HG03135 (cell line): ENCODE data around the gene GDF2.

Experiments
- ATAC-seq: cut with Tn5 transposase; IDR thresholded peaks from one replicate; pipeline ENCODE4 v1.9.1; 2021; ENCODE audit warnings: mild to moderate bottlenecking, moderate library complexity; ENCODE audit not compliant: unreplicated experiment

Gene GDF2

DNA sequence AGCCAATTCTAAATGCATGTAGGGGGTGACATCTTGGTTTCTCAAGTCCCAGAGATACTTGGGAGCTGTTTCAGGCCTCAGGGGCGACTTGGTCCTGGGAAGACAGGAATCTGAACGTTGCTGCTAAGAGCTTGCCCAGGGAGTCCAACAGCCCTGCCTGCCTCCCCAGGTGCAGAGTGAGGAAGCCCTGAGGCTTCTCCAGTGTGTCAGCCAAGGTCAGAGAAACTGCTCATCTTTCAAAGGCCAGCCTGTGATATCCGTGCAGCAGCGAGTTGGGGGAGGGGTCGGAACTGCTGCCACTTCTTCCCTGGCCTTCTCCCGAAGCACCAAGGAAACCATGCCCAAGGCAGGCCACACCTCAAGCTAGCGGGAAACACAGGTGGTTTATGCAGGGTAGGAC lies 9.7 kb downstream of the GDF2 start:
- no peak for ATAC-seq

DNA sequence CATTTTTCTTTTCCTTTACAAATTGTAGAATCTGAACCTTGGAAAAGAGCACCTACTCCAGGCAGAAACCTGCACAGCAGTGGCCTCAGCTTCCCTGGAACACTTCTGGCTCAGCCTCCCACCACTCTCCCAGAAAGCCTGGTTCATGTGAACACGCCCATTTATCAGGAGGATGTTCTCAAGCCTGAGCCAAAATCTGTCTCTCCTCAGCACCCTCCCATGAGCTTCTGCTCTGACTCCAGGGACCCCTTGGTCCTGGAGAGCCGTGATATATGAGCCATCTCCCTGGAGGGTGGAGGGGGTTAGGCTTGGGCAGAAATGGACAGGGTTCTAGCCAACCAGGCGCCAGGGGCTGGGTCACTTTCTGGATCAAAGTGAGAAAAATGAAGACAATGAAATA lies 10.1 kb downstream of the GDF2 start:
- no peak for ATAC-seq

DNA sequence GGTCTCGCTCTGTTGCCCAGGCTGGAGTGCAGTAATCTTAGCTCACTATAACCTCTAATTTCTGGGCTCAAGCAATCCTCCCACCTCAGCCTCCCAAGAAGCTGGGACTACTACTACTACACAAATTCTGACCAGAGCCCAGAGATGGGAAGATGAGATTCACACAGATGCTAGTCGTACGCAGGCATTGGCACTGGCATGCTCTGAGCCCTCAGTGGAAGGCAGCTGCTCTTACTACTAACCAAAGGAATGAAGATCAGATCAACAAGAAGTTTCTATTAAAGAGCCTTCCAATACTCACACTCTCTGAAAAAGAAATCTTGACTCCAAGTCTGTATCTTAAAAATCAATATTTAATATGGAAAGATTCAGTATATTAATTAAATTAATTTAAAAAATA lies 10.7 kb downstream of the GDF2 start:
- no peak for ATAC-seq

DNA sequence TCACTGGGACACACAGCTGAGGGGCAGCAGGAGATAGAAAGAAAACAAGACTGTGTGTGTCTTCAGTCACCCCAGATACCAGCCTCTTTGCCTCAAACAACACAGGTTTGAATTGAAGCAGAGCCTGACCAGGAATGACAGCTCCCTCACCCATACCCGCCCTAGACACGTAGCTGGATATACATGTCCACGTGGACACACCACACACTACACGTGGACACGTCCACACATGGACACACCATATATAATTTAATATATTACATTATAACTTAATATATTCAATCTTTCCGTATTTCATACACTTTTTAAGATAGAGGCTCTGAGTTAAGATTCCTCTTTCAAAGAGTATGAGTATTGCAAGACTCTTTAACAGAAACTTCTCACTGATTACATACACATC lies 11.3 kb downstream of the GDF2 start:
- ATAC-seq, result no peak

DNA sequence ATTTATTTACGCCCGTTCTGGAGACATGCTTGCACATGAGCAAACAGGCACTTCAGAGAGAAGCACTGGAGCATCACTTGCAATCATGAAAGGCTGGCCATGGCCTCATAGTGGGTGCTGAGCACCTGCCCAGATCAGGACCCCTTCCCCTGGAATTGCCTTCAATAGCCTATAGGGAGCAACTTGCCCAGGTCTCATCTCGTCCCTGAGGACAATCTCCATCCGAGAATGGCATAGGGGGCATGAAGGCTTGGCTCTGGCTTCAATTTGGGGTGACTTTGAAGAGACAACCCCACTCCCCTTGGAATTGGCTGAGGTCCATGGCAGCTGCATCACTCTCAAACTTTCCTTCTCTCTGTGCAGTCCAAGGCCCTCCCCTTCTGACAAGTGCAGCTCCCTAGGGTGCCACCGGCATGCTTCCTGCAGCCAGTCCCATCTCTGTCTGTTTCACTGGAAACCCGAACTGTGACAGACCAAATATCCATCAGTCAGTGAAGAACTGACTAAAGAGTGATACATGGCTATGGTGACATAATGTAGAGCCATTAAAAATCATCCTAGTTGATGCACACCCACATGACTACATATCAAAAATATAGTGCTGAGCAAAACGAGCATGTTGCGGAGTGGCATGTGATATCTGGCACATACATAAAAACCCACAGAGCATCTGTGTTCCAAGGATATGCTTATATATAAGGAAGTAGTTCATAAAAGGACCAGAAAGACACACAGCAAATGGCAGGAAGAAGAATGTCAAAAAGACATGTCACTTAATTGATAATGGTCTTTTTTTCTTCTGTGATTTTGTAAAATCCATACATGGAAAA lies 12.4 kb downstream of the GDF2 start:
- ATAC-seq, result no peak

DNA sequence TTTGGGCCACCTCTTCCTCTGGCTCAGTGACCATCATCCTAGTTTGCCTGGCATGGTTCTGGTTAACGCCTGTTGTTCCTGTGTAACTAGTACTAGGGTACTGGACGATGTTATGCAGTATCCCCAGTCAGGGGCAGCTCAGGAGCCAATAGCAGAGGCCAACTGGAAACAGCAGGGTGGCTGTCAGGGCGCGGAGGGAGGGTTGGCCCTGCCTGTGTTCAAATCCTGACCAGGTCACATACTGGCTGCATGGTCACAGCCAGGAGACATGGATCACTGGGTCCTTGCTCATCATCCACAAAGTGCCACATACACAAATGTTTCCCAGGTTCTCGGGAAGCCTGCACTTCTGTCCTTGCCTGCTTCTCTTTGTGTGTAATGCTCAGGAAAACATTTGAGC lies 13.7 kb downstream of the GDF2 start:
- no peak for ATAC-seq

DNA sequence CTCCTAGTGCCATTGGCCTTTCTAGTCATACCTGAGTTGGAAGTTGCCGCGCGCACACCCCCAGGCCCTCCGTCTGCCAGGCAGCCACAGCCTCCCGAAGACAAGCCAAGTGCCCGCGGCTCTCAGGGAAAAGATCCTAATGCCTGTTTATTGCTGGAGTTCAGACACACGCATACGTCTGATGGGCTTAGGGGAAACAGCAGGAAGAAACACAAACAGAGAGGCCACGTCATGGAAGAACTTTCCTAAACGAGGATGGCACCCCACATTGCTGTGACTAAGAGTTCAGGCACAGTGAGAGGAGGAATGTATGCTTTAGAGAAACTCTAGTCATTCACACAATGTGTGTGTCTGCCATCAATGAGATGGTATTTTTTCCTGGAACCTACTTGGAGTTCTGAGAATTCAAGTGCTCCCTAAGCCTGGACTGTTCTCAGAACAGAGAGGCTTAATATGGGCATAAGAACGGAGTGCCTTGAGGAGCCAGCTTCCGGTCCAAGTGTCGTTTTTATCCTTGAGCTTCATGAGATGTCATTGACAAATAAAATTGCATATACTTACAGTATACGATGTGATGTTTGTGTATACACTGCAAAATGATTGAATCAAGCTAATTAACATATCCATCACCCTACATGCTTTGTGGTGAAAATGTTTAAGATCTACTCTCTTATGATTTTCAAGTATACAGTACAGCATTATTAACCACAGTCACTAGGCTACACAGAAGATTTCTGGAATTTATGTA lies 14.3 kb downstream of the GDF2 start:
- no peak for ATAC-seq

DNA sequence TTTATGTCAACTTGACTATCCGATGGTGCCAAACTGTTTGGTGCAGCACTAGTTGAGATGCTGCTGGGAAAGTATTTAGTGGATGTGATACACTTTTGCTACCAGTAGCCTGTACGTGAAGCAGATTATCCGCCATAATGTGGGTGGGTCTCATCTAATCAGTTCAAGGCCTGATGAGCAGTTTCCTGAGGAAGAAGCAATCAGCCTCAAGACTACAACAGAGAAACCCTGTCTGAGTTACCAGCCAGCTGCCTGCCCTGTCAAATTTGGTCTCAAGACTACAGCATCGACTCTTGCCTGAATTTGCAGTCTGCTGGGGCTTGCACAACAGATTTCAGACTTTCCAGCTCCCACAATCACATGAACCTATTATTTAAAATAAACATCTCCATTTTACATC lies 15.1 kb downstream of the GDF2 start:
- ATAC-seq, result no peak

DNA sequence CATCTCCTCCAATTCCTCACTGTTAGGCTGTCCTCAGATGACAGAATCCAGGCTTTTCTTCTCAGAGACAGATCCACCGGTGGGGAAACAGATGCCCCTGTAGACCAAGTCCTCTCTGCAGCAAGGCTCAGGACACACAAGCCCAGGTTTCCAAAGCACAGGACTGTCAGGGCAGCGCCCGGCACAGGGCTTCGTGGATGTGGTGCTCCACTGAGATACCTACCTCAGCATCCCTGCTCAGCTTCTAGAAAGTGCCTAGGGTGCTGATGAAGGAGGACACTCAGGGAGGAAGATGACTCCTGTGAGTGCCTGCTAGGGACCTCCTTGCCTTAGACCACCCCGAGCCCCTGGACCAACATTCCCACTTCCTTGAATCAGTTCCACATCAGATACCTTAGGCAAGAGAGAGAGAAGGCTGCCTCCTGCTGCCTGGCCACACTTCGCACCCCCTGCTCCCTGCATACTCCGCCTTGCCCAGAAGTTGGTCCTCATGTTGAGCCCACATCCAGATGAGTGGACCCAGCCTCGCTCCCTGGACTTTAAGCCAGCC lies 17.0 kb downstream of the GDF2 start:
- no peak for ATAC-seq

DNA sequence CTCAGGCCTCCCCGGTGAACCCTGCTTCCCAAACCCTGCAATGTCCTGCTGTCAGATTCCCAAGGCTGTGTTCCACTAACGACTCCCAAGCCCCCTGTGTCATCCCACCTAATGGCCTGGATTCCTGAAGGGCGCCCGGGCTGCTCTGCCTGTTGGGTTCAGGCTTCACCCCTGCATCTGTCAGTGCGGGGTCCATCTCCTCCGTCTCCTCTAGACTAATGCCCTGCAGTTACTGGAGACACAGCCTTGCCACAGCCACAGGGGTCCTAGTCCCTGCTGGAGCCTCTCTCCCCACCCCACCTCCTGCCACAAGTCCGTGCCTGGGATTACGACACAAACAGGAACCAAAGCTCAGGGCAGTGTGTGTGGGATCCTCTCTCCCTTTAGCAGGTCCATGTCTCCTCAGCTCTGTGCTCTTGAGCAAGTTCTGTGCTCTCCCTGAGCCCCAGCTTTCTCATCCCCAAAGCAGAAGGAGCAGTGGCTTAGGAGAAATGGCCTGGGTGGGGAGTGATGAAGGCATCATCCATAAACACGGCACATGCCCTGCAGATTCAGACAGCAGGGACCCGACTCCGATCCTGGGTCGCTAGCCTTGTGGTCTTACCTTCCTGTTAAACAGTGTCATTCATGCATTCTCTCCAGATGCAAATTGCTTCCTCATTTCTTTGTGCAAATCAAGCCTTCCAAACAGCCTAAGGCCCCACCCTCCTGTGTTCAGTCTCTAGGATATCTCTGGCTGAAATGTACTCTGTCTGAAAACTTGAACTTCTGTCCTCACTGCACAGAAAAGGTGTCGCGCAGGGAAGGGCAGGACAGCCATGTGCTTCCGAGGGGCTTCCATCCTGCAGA lies 17.7 kb downstream of the GDF2 start:
- no peak for ATAC-seq

DNA sequence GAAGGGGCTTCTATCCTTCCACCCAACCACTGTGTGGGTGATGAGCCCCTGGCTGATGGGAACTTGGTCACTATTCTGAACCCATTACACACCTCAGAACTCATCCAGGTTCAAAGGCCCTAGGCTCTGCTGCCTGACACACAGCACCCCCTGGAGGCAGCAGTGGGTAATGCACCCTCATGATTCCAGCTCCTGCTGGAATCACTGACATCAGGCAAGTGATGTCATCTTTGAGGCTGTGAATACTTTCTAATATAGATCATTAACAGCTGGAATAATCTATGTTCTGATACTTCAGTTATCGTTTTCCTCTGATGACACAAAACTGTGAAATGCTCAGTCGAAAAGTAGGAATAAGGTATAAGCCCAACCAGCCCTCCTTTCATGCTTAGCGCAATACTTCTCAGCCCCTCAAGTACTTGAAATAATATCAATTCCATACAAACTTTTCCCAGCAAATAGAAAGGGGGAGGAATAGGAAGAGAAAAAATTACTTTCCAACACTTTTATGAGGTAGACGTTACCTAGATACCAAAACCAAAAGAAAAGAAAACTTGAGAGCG lies 18.4 kb downstream of the GDF2 start:
- ATAC-seq, result no peak

DNA sequence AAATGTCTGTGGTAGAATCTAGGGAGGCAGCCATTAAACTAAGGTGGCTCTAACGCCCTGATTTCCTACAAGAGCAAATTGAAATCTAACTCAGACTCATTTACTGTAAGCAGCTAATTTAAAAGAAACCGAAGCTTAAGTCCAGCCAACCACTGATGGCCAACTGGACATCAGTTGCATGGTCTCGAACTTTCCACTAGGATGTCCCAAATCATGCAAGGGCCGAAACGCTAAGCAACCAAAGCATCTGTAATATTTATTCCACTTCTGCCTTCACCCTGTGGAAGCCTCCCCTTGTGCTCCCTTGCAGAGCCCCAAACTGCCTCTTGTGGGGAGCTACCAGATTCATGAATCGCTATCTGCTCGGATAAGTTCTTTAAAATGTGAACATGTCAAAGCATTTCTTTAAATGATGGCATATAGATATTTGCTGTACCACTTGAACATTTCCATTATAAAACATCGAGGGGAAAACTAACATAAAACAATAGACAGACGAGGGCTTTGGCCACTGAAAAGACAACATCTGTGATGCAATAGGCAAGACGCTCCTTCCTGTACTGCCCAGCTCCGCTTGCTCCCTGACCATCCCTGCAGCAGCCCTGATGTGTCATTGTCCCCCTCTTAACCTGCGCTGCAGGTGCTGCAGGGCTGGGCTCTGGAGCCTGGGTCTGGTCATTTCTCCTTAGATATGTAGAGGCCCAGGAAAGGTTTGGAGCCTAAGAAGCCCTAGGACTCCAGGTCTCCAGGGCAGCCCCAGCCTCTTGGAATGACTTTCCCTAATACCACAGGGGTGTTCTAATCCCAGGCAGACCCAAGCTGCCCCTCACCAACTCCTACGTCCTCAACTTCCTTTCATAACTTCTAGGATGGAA lies 23.0 kb downstream of the GDF2 start:
- no peak for ATAC-seq

DNA sequence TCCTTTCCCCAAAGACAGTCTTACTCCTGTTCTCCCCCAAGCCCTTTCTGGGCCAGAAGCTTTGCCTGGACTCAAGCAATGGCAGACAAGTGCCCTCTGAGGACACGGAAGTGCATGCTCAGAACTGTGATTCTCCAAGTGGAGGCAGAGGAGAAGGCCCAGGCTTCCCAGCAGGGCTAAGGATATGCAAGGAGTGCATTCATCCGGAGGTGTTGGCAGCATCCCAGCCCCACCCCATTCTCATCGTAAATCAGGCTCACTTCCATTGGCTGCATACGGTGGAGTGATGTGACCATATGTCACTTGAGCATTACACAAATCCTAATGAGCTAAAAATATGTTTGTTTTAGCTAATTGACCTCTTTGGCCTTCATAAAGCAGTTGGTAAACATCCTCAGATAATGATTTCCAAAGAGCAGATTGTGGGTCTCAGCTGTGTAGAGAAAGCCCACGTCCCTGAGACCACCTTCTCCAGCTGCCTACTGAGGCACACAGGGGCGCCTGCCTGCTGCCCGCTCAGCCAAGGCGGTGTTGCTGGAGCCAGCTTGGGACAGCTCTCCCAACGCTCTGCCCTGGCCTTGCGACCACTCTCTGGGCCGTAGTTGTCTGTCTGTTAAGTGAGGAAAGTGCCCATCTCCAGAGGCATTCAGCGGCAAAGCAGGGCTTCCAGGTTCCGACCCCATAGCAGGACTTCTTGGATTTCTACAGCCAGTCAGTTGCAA lies 24.5 kb downstream of the GDF2 start:
- ATAC-seq, result no peak

DNA sequence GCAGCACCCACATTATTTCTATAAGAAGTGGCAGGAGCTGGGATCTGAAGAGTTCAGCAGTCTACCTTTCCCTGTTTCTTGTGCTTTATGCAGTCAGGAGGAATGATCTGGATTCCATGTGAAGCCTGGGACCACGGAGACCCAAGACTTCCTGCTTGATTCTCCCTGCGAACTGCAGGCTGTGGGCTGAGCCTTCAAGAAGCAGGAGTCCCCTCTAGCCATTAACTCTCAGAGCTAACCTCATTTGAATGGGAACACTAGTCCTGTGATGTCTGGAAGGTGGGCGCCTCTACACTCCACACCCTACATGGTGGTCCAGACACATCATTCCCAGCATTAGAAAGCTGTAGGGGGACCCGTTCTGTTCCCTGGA lies 25.0 kb downstream of the GDF2 start:
- ATAC-seq, result no peak

DNA sequence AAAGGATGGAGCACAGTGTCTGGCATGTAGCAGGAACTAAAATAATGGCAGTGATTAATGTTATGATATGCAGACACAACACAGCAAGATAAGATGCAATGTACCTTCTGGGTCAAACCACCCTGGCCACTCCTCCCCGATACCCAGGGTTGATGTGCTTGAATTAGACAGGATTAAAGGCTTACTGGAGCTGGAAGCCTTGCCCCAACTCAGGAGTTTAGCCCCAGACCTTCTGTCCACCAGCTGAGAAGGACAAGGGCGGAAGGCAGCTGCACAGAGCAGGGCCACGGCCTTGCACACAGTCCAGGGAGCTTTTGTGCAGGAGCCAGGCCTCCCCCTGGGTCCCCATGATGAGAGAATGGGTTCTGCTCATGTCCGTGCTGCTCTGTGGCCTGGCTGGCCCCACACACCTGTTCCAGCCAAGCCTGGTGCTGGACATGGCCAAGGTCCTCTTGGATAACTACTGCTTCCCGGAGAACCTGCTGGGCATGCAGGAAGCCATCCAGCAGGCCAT lies 25.9 kb downstream of the GDF2 start, which contains the start of gene RBP3:
Gene RBP3 (plus strand): TSS at position 226 of the 514 bp plus-strand sequence. CDS start 122 bp downstream, at position 348.
- no peak for ATAC-seq

DNA sequence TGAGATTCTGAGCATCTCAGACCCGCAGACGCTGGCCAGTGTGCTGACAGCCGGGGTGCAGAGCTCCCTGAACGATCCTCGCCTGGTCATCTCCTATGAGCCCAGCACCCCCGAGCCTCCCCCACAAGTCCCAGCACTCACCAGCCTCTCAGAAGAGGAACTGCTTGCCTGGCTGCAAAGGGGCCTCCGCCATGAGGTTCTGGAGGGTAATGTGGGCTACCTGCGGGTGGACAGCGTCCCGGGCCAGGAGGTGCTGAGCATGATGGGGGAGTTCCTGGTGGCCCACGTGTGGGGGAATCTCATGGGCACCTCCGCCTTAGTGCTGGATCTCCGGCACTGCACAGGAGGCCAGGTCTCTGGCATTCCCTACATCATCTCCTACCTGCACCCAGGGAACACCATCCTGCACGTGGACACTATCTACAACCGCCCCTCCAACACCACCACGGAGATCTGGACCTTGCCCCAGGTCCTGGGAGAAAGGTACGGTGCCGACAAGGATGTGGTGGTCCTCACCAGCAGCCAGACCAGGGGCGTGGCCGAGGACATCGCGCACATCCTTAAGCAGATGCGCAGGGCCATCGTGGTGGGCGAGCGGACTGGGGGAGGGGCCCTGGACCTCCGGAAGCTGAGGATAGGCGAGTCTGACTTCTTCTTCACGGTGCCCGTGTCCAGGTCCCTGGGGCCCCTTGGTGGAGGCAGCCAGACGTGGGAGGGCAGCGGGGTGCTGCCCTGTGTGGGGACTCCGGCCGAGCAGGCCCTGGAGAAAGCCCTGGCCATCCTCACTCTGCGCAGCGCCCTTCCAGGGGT lies 26.6 kb downstream of the GDF2 start:
- no peak for ATAC-seq

DNA sequence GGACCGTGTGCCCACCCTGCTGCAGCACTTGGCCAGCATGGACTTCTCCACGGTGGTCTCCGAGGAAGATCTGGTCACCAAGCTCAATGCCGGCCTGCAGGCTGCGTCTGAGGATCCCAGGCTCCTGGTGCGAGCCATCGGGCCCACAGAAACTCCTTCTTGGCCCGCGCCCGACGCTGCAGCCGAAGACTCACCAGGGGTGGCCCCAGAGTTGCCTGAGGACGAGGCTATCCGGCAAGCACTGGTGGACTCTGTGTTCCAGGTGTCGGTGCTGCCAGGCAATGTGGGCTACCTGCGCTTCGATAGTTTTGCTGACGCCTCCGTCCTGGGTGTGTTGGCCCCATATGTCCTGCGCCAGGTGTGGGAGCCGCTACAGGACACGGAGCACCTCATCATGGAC lies 27.3 kb downstream of the GDF2 start:
- no peak for ATAC-seq

DNA sequence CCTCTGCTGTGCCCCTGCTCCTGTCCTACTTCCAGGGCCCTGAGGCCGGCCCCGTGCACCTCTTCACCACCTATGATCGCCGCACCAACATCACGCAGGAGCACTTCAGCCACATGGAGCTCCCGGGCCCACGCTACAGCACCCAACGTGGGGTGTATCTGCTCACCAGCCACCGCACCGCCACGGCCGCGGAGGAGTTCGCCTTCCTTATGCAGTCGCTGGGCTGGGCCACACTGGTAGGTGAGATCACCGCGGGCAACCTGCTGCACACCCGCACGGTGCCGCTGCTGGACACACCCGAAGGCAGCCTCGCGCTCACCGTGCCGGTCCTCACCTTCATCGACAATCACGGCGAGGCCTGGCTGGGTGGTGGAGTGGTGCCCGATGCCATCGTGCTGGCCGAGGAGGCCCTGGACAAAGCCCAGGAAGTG lies 27.7 kb downstream of the GDF2 start:
- ATAC-seq, result no peak
